GM18909 (cell line): Measurements from ENCODE around the gene TC2N.
"Not testable (repeated sequence)": the region's sequence is repeated elsewhere in the genome, so short reads cannot be mapped to it uniquely, and the experiment has no call there.

Source experiments
- ATAC-seq: cut with Tn5 transposase; IDR thresholded peaks from one replicate; pipeline ENCODE4 v1.9.1; 2021; ENCODE audit warnings: mild to moderate bottlenecking; ENCODE audit not compliant: unreplicated experiment, poor library complexity

TC2N gene

DNA sequence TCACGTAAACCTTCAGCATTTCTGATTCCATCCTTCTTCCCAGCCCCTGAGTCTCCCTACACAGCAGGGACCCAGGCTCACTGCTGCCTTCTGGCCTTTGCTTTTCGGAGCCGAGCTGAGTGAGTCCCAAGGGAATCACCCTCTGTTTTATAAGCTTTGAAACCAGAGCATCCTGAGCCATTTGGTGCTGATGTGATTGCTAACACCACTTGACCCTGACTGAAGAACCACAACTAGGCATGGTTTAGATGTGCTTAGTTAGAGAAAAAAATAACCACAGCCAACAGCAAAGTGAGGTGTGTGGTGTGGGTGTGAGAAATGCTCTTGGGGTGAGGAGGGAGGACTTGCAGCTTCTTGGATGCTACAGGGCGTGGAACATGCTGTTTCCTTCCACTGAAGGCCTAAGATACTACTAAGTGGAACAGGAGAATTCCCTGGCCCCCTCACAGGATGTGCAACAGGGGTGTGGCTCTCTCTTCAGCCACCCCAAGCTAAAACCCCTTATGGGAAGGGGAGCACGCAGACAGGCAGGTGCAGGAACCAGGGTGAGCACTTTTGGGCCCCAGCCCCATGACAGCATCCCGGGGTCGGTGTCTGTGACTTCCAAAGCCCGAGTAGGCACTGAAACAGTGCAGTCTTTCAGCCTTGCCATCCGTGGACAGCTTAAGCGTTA, at the start of gene TC2N:
Gene TC2N (minus strand): TSS at position 221 of the 673 bp plus-strand sequence. CDS start 53,767 bp downstream, outside the sequence.
- ATAC-seq = peak; percentile 42

DNA sequence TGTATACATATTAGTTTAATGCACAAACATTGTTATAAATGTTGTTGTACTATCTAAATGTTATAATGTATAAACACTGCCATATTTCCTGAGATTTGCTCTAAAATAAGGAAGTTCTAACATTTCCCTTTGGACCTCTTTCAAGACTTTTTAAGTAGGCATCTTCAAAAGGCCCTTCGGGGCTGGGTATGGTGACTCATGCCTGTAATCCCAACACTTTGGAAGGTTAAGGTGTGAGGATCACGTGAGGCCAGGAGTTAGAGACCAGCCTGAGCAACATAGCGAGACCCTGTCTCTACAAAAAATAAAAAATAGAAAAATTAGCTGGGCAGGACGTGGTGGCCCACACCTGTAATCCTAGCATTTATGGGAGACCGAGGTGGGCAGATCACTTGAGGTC, 44.7 kb upstream of the TC2N start:
- ATAC-seq = no peak

GRCh38 chr14:91911474-91912032, 44.2 kb upstream of the TC2N start:
- ATAC-seq = no peak

DNA sequence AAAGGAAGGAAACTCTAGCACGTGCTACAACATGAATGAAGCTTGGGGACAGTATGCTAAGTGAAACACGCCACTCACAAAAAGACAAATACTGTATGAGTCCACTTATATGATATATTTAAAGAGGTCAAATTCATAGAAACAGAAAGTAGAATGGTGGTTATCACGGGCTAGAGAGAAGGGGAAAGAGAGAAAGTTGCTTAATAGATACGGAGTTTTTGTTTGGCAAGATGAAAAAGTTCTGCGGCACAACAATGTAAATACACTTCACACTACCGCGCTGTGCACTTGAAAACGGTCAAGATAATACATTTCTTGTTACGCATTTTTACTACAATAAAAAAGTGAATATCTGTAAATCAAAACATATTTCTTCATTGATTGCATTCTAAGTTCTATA, 42.9 kb upstream of the TC2N start:
- no peak for ATAC-seq

DNA sequence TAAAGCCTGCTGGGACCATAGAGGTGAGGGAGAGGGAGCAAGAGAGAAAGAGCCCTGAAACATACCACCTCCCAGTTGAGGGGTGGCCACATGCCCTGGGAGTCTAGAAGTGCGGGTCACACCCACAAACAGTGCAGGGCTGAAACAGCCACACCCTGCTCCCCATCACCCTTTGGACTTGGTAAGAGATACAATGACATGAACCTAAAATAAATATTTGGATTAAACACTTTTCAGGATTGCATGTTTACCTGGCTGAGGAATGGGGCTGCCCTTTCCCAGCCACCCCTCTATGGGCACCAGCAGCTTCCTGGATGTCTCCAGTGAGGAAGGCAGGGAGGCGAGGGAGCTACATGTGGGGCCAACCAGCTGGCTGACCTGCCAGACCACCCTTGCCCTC, 39.0 kb upstream of the TC2N start:
- ATAC-seq = no peak

DNA sequence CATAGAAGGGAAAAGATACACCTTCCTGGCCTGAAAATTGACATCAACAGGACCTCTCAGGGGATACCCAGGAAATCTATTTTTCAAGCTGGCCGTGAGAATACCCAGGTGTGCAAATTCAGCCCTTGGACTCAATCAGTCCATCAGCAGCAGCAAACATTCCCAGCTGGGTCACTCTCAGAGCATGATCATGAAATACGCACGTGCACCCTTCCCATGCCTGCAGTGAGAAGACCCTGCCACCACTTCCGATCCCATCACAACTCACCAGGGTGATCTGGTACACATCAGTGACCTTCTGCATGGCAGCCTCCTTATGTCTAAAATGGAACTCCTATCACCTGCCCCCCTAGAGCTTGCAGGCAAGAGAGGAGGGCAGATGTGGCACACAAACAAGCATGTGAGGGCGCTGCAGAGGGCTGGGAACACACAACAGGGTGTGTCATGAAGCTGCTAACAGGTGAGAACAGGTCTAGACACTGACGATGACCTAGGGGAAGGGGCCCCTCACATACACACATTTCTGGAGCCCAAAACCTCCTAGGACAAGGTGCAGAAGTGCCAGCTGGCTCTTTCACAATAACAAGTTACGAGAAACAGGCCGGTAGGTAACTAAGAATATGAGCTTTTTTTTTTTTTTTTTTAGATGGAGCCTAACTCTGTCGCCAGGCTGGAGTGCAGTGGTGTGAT, 37.8 kb upstream of the TC2N start:
- ATAC-seq = no peak

DNA sequence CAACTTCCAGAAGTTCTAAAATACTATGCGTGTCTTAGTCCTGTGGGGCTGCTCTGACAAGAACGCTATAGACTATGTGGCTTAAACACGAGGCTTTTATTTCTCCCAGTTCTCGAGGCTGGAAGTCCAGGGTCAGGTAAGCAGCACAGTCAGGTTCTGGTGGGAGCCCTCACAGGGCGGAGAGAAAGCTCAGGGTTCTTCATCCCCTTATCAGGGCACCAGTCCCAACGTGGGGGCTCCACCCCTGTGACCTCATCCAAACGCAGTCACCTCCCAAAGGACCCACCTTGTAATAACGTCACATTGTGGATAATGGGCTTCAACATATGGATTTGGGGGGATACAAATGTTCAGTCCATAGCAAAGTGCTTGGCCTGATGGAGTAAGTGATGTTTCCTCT, 37.1 kb upstream of the TC2N start:
- ATAC-seq = no peak

GRCh38 chr14:91903070-91903469, 35.7 kb upstream of the TC2N start:
- no peak for ATAC-seq

- no peak for ATAC-seq
Observed at GRCh38 chr14:91902336-91902735, 35.0 kb upstream of the TC2N start.

DNA sequence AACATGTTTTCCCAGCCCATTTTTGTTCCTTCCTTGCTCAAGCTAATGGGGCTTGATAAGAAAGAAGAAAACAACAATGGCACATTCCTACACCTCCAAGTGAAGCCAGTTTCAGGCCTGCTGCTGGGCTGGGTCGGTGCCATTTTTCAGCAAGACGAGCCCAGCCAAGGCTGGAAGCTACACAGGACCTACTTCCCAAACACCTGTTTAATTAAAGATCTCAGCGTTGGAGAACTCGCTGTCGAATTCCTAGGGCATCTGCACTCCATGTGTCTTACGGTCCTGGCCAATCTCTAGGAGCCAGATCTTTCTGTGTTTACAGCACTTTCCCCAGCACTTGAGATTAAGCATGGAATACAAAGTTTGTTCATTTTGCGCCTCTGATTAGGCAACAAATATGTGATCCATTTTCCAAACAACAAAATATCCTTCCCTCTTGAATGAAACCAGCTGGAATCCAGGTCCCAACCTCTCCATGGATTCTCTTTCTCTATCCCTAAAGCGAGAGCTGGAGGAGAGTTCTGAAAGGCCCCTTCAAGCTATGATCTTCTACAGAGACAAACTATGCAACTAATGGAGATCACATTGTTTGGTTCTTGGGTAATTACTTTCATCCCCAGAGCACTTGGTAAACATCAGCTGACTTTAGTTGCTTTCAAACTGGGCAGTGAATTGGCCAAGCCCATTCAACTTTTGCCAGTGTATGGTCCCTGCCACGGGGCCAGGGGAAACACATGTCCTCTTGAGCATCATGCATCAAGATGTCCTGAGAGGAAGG, 34.3 kb upstream of the TC2N start:
- ATAC-seq = no peak

DNA sequence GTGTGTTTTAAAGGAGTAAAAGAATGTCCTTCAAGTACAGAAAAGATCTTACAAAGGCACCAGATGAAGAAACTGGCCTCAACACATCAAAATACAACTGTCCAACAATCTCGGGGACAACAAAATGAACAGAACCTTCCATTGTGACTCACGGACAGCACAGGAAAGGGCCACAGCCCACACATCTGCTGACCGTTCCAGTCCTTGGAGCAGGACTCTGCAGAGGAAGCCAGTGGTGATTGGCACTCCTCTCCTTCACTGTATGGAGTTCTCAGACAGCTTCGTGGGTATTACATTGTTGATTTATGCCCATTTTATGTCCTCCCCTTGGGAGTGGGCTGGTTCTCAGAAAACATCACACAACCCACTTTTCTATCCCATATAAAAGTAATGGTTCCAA, 32.5 kb upstream of the TC2N start:
- ATAC-seq = no peak

DNA sequence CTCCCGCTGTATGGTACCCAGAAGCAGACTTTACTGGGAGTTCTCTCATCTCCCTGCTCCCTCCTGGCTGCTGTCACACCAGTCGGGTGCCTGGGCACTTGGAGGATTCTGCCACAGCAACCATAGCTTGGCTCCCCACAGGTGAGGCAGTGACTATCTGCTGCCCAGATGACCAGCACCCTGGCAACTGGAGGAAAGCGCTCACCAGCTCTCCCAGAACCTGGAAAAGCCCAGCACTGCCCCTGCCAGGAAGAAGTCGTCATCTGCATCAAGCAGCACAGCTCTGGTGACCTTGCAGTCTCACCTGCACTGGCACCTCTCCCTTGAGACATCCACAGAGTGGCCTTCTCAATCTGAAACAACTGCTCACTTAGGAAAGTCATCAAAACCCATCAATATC, 31.9 kb upstream of the TC2N start:
- ATAC-seq = no peak

GRCh38 chr14:91898372-91898771, 31.0 kb upstream of the TC2N start:
- no peak for ATAC-seq

DNA sequence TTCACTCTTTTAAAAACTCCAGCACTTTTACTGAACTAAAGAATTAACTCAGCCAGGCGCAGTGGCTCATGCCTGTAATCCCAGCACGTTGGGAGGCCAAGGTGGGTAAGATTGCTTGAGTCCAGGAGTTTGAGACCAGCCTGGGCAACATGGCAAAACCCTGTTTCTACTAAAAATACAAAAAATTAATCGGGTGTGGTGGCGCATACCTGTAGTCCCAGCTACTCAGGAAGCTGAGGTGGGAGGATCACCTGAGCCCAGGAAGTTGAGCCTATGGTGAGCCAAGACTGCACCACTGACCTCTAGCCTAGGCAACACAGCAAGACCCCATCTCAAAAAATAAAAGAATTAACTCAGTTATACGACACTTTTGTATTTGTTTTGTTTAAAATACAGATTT, 30.4 kb upstream of the TC2N start:
- ATAC-seq = not testable (repeated sequence)

DNA sequence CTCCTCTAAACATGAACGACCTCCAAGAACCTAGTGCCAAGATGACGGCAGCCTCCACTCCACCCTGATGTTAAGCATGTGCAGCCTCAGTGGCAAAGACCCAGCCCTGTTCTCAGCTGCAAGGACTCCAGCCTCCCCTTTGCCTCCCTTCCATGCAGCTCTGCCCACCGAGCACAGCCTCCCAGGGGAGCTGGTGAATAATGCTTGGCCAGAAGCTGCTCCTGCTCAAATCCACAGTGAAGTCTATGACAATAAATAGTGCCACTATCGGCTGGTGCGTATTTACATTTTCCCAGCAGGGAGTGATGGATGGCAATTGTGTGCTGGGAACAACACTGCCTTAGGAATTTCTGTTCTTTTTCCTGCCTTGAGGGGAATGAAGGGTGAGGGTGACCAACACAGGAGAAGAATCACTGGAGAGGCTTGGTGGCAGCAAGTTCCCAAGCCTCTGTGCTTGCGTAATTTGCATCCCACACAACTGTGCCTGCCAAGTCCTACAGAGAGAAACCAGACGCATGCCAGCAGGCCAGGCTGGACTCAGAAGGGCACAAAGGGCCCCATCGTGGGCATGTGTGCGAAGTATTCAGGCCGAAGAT, 29.9 kb upstream of the TC2N start:
- ATAC-seq = no peak

DNA sequence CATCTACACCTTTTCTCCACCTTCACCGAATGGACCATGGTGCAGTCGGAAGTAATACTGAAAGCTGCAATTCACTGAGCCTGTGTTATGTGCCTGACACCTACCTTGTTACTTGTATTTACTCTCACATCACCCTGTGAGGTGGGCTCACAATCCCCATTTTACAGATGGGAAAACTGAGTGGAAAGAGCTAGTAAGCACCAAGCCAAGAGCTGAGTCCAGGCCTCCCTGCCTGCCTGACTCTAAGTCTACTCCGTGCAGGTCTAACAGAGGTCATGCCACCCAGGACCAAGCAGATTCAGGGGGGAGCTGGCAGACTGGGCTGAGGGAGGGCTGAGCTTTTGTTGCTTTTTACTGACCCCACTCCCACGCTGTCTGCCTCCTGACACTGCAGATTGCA, 29.1 kb upstream of the TC2N start:
- no peak for ATAC-seq

- no peak for ATAC-seq
Observed at GRCh38 chr14:91893669-91894068, 26.3 kb upstream of the TC2N start.

GRCh38 chr14:91893007-91893406, 25.7 kb upstream of the TC2N start:
- ATAC-seq = no peak

DNA sequence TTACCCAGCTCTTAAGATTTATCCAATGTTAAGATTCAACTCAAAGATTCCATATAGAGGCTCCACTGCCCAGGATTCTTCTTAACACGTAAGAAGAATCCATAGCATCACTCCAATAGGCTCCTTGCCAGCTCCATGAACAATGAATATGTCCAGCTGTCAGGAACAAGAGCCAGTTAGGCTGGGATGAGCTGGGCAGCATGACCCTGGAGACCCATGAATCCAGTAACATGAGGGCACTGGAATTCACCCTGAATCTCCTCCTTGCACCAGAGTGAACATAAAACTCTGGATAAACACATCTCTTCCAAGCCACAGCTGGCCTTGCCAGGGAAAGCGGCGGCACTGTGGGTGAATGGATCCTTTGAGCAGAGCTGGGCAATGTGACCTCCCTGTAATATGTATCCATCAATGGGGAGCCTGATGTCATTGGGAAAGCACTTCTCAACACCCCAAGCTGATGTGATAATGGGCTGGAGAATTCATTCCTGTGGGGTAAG, 24.4 kb upstream of the TC2N start:
- ATAC-seq = no peak

DNA sequence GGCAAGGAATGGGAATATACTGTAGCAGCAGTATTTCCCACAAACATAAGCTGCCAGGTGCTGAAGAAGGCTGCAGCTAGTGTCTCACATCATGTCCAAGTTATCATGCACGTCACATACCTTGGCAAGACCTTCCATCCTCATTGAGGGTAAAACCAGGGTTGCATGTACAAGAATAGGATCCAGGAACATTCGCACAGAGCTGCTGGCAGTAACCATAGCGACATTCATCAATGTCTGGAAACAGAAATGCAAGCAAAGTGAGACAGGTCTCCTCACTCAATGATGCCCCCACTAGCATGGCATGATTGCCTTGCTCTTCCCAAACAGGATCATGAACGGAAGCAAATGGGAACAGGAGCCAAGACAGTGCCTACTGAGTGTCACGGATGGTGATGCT, 23.8 kb upstream of the TC2N start:
- ATAC-seq = no peak
